Measurements from ENCODE around the gene C6orf163. TPM values are rescaled to one million over a fixed set of nuclear protein-coding genes. Genes with fewer than 3 reads are reported as not detected.

The C6orf163 gene
- total RNA-seq, 2 experiments from 2014 or later: 1.4 to 2.8 TPM

GRCh38 chr6:87308970-87309369 is 35.6 kb upstream of the C6orf163 start:
- H3K9me3 ChIP-seq (ENCODE audit: low read length): no peaks in the 10 kb centered on the region
- BruUV-seq (replicated peaks): no TSS peak
- no peaks in the 10 kb centered on the region for H3K79me2 ChIP-seq (ENCODE audit: insufficient read depth, low read depth, low read length)
- intact Hi-C loops (cut with micrococcal nuclease; ENCODE audit: unreplicated experiment): no loop called here
- no peak overlapping the region for H3K4me2 ChIP-seq (ENCODE audit: low read length)
- no peak for DNase-seq (ENCODE audit: low spot score)
- TF ChIP-seq CTCF (conservative IDR thresholded peaks at IDR 0.05; ENCODE audit: low read length): no peak
- no peak for TF ChIP-seq EZH2phosphoT487 (IDR thresholded peaks at IDR 0.05; ENCODE audit: borderline replicate concordance, low read depth, low read length)
- no peaks in the 10 kb centered on the region for H3K9me2 ChIP-seq (ENCODE audit: insufficient read depth, low read length)
- ChIA-PET CTCF (ENCODE audit: unreplicated experiment) (no interaction called here), POLR2A (interaction anchor here (0.6 kb wide), 1 partner anchor 156 kb away, joined by 3 read pairs; no protein-coding TSS in a partner anchor)
- H3K27ac ChIP-seq (ENCODE audit: low read depth, low read length, poor library complexity, severe bottlenecking): no peak overlapping the region
- no peak overlapping the region for H2AFZ ChIP-seq (ENCODE audit: low read length)
- no peaks in the 10 kb centered on the region for H3K36me3 ChIP-seq (ENCODE audit: insufficient read depth, low read length)
- H3K4me3 ChIP-seq (ENCODE audit: low read depth, low read length, poor library complexity, severe bottlenecking): no peak overlapping the region
- H3K4me1 ChIP-seq (ENCODE audit: insufficient read depth, low read length, poor library complexity, severe bottlenecking): no peaks in the 10 kb centered on the region
- H4K20me1 ChIP-seq (ENCODE audit: insufficient read depth, low read length): no peaks in the 10 kb centered on the region

- no peak for TF ChIP-seq EZH2phosphoT487 (IDR thresholded peaks at IDR 0.05; ENCODE audit: borderline replicate concordance, low read depth, low read length)
- no peak for TF ChIP-seq CTCF (conservative IDR thresholded peaks at IDR 0.05; ENCODE audit: low read length)
- ChIA-PET CTCF (ENCODE audit: unreplicated experiment) (no interaction called here), POLR2A (no interaction called here)
- Histone ChIP-seq H4K20me1 (ENCODE audit: insufficient read depth, low read length) (no peaks in the 10 kb centered on the region), H3K4me1 (ENCODE audit: insufficient read depth, low read length, poor library complexity, severe bottlenecking) (no peaks in the 10 kb centered on the region), H3K4me2 (ENCODE audit: low read length) (no peak overlapping the region), H3K79me2 (ENCODE audit: insufficient read depth, low read depth, low read length) (no peaks in the 10 kb centered on the region), H3K27ac (ENCODE audit: low read depth, low read length, poor library complexity, severe bottlenecking) (no peak overlapping the region), H3K4me3 (ENCODE audit: low read depth, low read length, poor library complexity, severe bottlenecking) (no peak overlapping the region), H3K9me3 (ENCODE audit: low read length) (no peaks in the 10 kb centered on the region), H3K36me3 (ENCODE audit: insufficient read depth, low read length) (no peaks in the 10 kb centered on the region), H2AFZ (ENCODE audit: low read length) (no peak overlapping the region), H3K9me2 (ENCODE audit: insufficient read depth, low read length) (no peaks in the 10 kb centered on the region)
- intact Hi-C loops (cut with micrococcal nuclease; ENCODE audit: unreplicated experiment): no loop called here
- no peak for DNase-seq (ENCODE audit: low spot score)
- no TSS peak for BruUV-seq (replicated peaks)
Measured at GRCh38 chr6:87312860-87313259, 31.8 kb upstream of the C6orf163 start.

GRCh38 chr6:87315071-87315470 is 29.5 kb upstream of the C6orf163 start:
- no peaks in the 10 kb centered on the region for H3K9me2 ChIP-seq (ENCODE audit: insufficient read depth, low read length)
- no TSS peak for BruUV-seq (replicated peaks)
- intact Hi-C loops (cut with micrococcal nuclease; ENCODE audit: unreplicated experiment): no loop called here
- no peak overlapping the region for H3K4me2 ChIP-seq (ENCODE audit: low read length)
- TF ChIP-seq EZH2phosphoT487 (IDR thresholded peaks at IDR 0.05; ENCODE audit: borderline replicate concordance, low read depth, low read length) (no peak), CTCF (conservative IDR thresholded peaks at IDR 0.05; ENCODE audit: low read length) (no peak)
- ChIA-PET POLR2A (no interaction called here), CTCF (ENCODE audit: unreplicated experiment) (no interaction called here)
- H3K36me3 ChIP-seq (ENCODE audit: insufficient read depth, low read length): no peaks in the 10 kb centered on the region
- H3K4me1 ChIP-seq (ENCODE audit: insufficient read depth, low read length, poor library complexity, severe bottlenecking): no peaks in the 10 kb centered on the region
- no peak overlapping the region for H3K27ac ChIP-seq (ENCODE audit: low read depth, low read length, poor library complexity, severe bottlenecking)
- no peak for DNase-seq (ENCODE audit: low spot score)
- no peak overlapping the region for H2AFZ ChIP-seq (ENCODE audit: low read length)
- H3K4me3 ChIP-seq (ENCODE audit: low read depth, low read length, poor library complexity, severe bottlenecking): no peak overlapping the region
- no peaks in the 10 kb centered on the region for H3K9me3 ChIP-seq (ENCODE audit: low read length)
- no peaks in the 10 kb centered on the region for H3K79me2 ChIP-seq (ENCODE audit: insufficient read depth, low read depth, low read length)
- no peaks in the 10 kb centered on the region for H4K20me1 ChIP-seq (ENCODE audit: insufficient read depth, low read length)

Measured in OCI-LY7 (cell line).